ENCODE measurements around the gene ZNF324B. TPM values are rescaled to one million over a fixed set of nuclear protein-coding genes. Genes with fewer than 3 reads are reported as not detected.

Gene ZNF324B
- total and polyA plus RNA-seq, 2 of the 4 experiments (the other 2 are of a cell fraction), result 3.5 to 4.1 TPM

DNA sequence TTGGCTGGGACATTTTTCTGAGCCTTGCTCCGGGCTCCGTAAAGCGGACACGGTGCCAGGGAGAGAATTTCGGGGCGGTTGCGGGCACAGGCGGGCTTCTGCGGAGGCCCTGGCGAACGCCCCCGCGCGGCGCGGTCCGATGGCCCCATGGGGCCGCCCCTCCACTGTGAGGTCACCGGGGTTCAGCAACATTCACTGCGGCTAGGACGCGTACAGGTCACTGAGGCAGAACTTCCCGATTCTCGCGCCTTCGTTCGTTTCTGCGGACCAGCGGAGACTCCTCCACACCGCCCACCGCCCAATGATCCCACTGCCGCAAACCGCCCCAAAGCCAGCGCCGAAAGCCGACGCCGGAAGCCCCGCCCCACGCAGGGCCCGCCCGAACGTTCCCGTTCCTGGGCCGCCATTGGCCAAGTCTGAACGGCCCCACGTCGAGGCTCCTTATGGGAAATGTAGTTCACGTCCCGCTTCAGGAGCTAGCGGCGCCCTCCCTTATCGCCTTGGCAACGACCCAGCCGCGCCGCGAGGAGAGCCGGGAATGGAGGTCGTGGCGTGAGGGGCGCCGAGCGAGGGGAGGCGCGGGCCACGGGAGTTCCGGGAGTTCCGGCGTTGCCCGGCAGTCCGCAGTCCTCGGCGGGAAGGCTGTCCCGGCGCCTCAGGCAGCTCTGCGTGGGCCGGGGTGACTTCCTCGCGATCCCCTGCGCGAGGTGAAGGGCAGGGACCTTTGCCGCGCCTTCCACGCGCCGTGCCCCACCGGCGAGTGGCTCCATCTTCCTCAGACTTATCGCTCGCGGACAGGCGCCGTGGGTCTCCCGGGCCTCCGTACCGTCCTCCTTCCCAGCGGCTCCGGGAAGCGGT, 43.0 kb upstream of the ZNF324B start, which contains the start of gene ZNF584:
TSS of gene ZNF584 (plus strand) at position 498 of the 858 bp plus-strand sequence. CDS start 499 bp downstream, outside the sequence.
- H3K36me3 ChIP-seq (ENCODE audit: control insufficient read depth, insufficient read depth, low read length), result no peaks in the 10 kb centered on the region
- no peak within 1 kb of the TSS for H2BK20ac ChIP-seq (ENCODE audit: low read depth, low read length)
- H3K27me3 ChIP-seq (ENCODE audit: control insufficient read depth, insufficient read depth, low read length), result no peaks in the 10 kb centered on the region
- ChIA-PET POLR2A (ENCODE audit: unreplicated experiment) (interaction anchor here (0.5 kb wide), 1 partner anchor 1054 kb away, joined by 3 read pairs; no protein-coding TSS in a partner anchor), CTCF (no interaction called here)
- H3K4me3 ChIP-seq (ENCODE audit: insufficient read depth, low read depth, low read length), result peak within 1 kb of the TSS; percentile 95
- TF ChIP-seq MXI1 (IDR thresholded peaks at IDR 0.05; ENCODE audit: borderline replicate concordance, low read depth, low read length), result peak; percentile 79; the same call in 1 of the 2 replicates
- peak; percentile 90 for TF ChIP-seq MAZ (IDR thresholded peaks at IDR 0.05; ENCODE audit: borderline replicate concordance, low read depth, low read length)
- TF ChIP-seq POLR2A (IDR thresholded peaks at IDR 0.05; ENCODE audit: low read depth, low read length), result peak; percentile 89
- TF ChIP-seq FOS (IDR thresholded peaks at IDR 0.05; ENCODE audit: low read depth, low read length), result no peak
- TF ChIP-seq, protein P1, sequence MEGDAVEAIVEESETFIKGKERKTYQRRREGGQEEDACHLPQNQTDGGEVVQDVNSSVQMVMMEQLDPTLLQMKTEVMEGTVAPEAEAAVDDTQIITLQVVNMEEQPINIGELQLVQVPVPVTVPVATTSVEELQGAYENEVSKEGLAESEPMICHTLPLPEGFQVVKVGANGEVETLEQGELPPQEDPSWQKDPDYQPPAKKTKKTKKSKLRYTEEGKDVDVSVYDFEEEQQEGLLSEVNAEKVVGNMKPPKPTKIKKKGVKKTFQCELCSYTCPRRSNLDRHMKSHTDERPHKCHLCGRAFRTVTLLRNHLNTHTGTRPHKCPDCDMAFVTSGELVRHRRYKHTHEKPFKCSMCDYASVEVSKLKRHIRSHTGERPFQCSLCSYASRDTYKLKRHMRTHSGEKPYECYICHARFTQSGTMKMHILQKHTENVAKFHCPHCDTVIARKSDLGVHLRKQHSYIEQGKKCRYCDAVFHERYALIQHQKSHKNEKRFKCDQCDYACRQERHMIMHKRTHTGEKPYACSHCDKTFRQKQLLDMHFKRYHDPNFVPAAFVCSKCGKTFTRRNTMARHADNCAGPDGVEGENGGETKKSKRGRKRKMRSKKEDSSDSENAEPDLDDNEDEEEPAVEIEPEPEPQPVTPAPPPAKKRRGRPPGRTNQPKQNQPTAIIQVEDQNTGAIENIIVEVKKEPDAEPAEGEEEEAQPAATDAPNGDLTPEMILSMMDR (conservative IDR thresholded peaks at IDR 0.05; ENCODE audit: low read depth, low read length), result 0 out of 2 replicates have a peak, but pooled peaks have one; percentile 9
- TF ChIP-seq, protein P2, sequence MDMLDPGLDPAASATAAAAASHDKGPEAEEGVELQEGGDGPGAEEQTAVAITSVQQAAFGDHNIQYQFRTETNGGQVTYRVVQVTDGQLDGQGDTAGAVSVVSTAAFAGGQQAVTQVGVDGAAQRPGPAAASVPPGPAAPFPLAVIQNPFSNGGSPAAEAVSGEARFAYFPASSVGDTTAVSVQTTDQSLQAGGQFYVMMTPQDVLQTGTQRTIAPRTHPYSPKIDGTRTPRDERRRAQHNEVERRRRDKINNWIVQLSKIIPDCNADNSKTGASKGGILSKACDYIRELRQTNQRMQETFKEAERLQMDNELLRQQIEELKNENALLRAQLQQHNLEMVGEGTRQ (IDR thresholded peaks at IDR 0.05; ENCODE audit: low read depth, low read length), result 0 out of 2 replicates have a peak, but pooled peaks have one; percentile 4
- TF ChIP-seq MAFK (IDR thresholded peaks at IDR 0.05; ENCODE audit: low read depth, low read length), result no peak
- no peak for TF ChIP-seq RAD21 (IDR thresholded peaks at IDR 0.05; ENCODE audit: low read length)
- H4K5ac ChIP-seq (ENCODE audit: low read depth, low read length), result peak within 1 kb of the TSS; percentile 76
- H4K91ac ChIP-seq (ENCODE audit: insufficient read depth, low read depth, low read length), result peak within 1 kb of the TSS; percentile 76
- H4K20me1 ChIP-seq (ENCODE audit: insufficient read depth, low read length), result peaks cover 12% of the 10 kb centered on the region
- peak within 1 kb of the TSS; percentile 88 for H3K27ac ChIP-seq (ENCODE audit: insufficient read depth, low read length)
- BruUV-seq (replicated peaks), result no TSS peak
- H4K8ac ChIP-seq (ENCODE audit: low read depth in 2 of 2, low read length in 2 of 2), result peak within 1 kb of the TSS; percentile 77 to 96
- ATAC-seq (ENCODE audit: low read depth), result peak; percentile 98
- peak within 1 kb of the TSS; percentile 98 for H2AK9ac ChIP-seq (replicated peaks; ENCODE audit: low read depth, low read length, poor library complexity)
- H2AFZ ChIP-seq (replicated peaks; ENCODE audit: low read length, poor library complexity), result peak within 1 kb of the TSS; percentile 91
- H3K79me1 ChIP-seq (ENCODE audit: low read depth in 1 of 2, low read length in 2 of 2), result peaks cover 26 to 42% of the 10 kb centered on the region in 2 experiments
- peak within 1 kb of the TSS; percentile 88 for H2AK5ac ChIP-seq (ENCODE audit: low read depth, low read length)
- peak within 1 kb of the TSS; percentile 68 for H3K56ac ChIP-seq (ENCODE audit: extremely low read depth, insufficient read depth, low read length)
- H3K9me3 ChIP-seq (ENCODE audit: control insufficient read depth, insufficient read depth, low read length), result no peaks in the 10 kb centered on the region
- H3K4ac ChIP-seq (ENCODE audit: low read depth, low read length), result peak within 1 kb of the TSS; percentile 86
- H3K18ac ChIP-seq (ENCODE audit: low read depth, low read length), result peak within 1 kb of the TSS; percentile 46; the same call in 1 of the 2 replicates
- peak within 1 kb of the TSS; percentile 96 for H3K9ac ChIP-seq (ENCODE audit: low read depth, low read length)
- peak; percentile 93 for DNase-seq
- in situ Hi-C loops (cut with MboI; ENCODE audit: low sequenced_read_pairs), result no loop called here
- peak within 1 kb of the TSS; percentile 24; the same call in 1 of the 2 replicates for H2BK120ac ChIP-seq (ENCODE audit: low read depth, low read length)
- H3K23ac ChIP-seq (ENCODE audit: low read depth, low read length), result peak within 1 kb of the TSS; percentile 70
- H3K4me1 ChIP-seq (ENCODE audit: control insufficient read depth, insufficient read depth, low read length), result peaks cover 11% of the 10 kb centered on the region
- H2BK5ac ChIP-seq (ENCODE audit: low read depth, low read length, poor library complexity, severe bottlenecking), result peak within 1 kb of the TSS; percentile 82
- intact Hi-C loops (cut with micrococcal nuclease), result loop anchor here (2.0 kb wide), 1 partner anchor 32 kb away; the partner anchor contains the start of gene ZNF132
- peaks cover 21% of the 10 kb centered on the region for H3K9me1 ChIP-seq (ENCODE audit: insufficient read depth, low read length)
- H3K14ac ChIP-seq (replicated peaks; ENCODE audit: low read depth, low read length), result peak within 1 kb of the TSS; percentile 73
- WGBS, 2 experiments (ENCODE audit: extremely low coverage in 2 of 2, insufficient read length in 1 of 2), result 1% methylated on average over 70 of the region's 100 CpGs; no CpG with 5 or more reads in 1 of the 2 experiments
- dilution Hi-C loops (cut with HindIII; ENCODE audit: low sequenced_read_pairs, unreplicated experiment), result no loop called here
- H2BK15ac ChIP-seq (ENCODE audit: low read depth, low read length), result no peak within 1 kb of the TSS; the same call in 2 of the 3 replicates
- H3K4me2 ChIP-seq (ENCODE audit: low read depth, low read length), result peak within 1 kb of the TSS; percentile 98
